GM12875 (cell line): ENCODE results near the gene CAT.

ENCODE experiments used
- H3K4me3 ChIP-seq: one replicate; pipeline ENCODE4 v1.5.1; 2011; ENCODE audit warnings: low read depth, low read length, control low read depth
- TF ChIP-seq, protein P1 (sequence below): IDR thresholded peaks from 2 replicates; pipeline ENCODE4 v1.5.1; 2011; ENCODE audit warnings: low read depth, mild to moderate bottlenecking, control low read depth, inconsistent platforms, low read length, moderate library complexity, borderline replicate concordance; ENCODE audit not compliant: insufficient read depth

CAT gene

DNA sequence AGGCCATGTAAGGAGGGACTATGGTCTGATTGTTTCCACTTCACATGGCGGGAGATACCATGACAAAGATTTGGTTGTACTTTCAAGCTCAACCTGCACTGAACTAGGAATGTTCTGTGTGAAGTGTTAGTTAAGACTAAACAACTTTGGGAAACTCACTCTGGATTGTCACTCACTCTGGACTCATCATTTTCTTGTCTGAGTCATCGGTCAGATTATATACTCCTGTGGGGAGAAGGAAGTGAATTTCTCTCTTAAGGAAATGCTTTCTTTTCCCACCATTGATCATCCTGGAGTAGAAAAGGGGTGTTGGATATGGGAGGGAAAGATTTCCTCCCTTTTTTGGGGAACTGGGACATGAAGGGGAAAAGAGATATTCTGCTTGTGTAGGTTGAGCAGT lies 26.9 kb upstream of the CAT start:
- H3K4me3 ChIP-seq = no peak overlapping the region
- TF ChIP-seq, protein P1, sequence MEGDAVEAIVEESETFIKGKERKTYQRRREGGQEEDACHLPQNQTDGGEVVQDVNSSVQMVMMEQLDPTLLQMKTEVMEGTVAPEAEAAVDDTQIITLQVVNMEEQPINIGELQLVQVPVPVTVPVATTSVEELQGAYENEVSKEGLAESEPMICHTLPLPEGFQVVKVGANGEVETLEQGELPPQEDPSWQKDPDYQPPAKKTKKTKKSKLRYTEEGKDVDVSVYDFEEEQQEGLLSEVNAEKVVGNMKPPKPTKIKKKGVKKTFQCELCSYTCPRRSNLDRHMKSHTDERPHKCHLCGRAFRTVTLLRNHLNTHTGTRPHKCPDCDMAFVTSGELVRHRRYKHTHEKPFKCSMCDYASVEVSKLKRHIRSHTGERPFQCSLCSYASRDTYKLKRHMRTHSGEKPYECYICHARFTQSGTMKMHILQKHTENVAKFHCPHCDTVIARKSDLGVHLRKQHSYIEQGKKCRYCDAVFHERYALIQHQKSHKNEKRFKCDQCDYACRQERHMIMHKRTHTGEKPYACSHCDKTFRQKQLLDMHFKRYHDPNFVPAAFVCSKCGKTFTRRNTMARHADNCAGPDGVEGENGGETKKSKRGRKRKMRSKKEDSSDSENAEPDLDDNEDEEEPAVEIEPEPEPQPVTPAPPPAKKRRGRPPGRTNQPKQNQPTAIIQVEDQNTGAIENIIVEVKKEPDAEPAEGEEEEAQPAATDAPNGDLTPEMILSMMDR = no peak

DNA sequence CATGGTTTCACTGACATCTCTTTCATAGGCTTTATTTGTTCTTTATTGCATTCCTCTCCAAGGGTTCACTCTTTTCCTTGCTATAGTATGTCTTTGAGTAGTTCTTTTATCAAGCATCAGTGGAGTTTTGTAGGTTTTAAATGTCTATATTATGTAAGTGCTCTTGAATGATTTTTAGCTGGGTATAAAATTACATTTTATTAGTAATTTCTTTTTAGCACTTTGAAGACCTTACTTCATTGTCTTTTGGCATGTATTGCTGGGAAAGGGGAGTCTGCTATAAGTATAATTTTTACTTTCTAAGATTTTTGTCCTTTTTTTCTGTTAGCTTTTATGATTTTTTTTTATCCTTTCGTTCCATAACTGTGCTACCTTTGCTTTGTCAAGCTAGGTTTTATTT lies 25.5 kb upstream of the CAT start:
- no peak overlapping the region for H3K4me3 ChIP-seq
- TF ChIP-seq, protein P1 = no peak

DNA sequence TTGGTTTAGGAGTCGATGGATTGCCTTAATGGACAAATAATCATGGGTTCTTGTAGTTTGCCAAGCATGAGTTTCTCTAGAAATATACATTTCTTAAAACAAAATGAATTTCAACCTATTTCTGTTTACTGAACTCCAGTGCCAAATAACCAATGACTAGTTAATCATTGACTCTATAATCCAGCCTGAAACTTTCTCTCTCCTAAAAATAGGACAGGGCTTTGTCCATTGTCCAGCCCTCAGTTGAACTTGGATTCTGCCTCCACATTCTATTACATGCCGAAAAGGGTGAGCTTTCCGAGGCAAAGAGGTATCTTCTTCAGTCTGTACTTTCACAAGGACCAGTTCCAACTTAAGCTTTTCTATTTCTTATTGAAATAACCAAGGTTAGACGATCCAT lies 23.2 kb upstream of the CAT start:
- H3K4me3 ChIP-seq = no peak overlapping the region
- TF ChIP-seq, protein P1 = no peak

DNA sequence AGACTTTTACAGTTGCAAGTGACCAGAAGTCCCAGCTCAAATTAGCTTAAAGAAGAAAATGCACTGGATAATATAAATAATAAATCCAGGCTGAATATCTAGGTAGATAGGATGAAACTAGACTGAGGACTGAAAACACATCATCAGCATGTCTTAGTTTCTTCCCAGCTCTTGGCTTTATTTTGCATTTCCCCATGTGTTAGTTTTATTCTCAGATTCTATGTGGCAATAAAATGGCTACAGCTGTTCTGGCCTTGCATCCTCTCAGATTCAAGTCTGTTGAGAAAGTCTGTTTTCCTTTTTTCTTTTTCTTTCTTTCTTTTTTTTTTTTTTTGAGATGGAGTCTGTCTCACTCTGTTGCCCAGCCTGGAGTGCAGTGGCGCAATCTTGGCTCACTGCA lies 22.6 kb upstream of the CAT start:
- TF ChIP-seq, protein P1 = no peak
- no peak overlapping the region for H3K4me3 ChIP-seq

DNA sequence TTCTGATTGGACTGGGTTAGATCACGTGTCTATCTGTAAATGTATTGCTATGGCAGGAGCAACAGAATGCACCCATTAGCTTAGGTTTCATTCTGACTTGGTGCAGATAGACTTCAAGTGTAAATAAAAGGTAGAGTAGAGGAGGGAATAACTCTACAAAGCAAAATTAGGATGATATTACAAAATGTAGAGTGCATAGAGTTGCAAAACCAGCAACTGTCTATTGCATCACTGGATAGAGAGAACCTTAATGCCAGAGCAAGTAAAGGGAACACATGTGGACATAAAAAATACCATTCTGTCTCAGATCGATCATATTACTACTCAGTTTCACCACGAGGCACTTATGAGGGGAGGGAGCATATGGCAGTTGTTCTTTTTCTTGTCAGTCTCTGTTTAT lies 22.0 kb upstream of the CAT start:
- no peak overlapping the region for H3K4me3 ChIP-seq
- TF ChIP-seq, protein P1 = no peak

DNA sequence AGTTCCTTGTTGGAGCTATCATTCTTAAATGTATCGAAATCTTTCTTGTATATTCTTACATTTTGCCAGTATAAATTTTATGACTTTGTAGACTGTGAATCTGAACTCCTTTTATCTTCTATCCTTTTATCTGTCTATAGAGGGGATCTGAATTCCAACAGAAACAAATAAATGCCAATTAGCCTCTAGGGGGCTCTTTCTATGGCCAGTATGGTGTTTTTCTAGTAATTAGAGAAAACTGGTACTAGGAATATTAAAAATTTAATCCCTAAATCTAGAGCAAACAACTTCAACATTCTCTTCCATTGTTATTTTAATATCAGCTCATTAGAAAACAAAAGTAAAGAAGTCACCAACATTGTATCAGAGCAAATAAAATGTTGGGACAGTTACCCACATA lies 21.5 kb upstream of the CAT start:
- TF ChIP-seq, protein P1 = no peak
- H3K4me3 ChIP-seq = no peak overlapping the region

DNA sequence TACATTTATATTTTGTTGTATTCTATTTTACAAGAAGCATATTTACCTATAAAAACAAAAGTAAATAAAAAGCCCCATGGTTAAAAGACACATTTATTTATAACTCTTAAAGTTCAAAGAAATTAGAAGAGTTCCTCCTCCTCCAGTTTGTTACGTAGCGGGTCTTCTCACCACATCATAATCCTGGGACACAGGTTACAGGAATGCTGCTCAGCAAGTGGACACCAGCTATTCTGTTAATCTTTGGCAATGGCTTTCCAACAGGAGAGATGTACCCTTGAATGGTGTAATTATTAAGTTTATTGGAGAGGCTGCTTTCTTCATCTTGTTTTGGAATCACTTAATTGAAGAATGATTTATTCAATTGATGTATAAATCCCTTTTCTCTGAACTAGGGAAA lies 19.6 kb upstream of the CAT start:
- TF ChIP-seq, protein P1 = no peak
- no peak overlapping the region for H3K4me3 ChIP-seq
